GM12872 (cell line): ENCODE data around the gene PGA3.
"Not testable (repeated sequence)": the region's sequence is repeated elsewhere in the genome, so short reads cannot be mapped to it uniquely, and the experiment has no call there.

Experiments used
- TF ChIP-seq, protein P1 (sequence below): IDR thresholded peaks from 3 replicates; pipeline ENCODE4 v1.5.1; 2011; ENCODE audit warnings: low read depth, mild to moderate bottlenecking, low read length, moderate library complexity; ENCODE audit not compliant: insufficient read depth

Gene PGA3

DNA sequence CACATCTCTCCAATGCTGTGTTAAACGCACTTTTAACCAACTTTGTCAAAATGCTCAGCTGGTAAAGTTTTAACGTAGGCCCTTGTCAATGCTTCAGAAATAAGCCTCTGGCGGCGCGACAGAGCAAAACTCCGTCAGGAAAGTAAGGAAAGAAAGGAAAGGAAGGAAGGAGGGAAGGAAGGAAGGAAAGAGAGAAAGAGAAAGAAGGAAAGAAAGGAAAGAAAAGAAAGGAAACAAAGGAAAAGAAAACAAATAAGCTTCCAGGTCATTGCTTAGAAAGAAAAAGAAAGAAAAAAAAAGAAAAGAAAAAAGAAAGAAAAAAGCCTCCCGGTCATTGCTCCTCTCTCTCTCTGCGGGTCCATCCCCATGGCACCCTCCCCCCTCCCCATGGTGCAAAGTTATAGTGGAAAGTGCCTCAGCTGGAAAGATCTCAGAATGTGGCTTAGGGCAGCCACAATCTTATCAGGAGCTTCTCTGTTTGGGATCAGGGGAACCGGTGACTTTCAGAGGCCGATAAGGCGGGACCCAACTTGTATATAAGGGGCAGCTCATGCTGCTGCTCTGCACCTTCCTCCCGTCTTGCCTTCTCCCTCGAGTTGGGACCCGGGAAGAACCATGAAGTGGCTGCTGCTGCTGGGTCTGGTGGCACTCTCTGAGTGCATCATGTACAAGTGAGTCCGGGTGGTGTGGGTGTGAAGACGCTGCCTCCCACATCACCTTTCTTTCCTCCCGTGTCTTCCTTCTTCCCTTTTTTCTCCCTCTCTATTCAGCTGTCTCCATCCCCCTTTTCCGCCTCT, at the start of gene PGA3:
Gene PGA3, plus strand, starts transcription at position 566 of the 797 bp plus-strand sequence. Its CDS starts 50 bp downstream, at position 616.
- TF ChIP-seq, protein P1, sequence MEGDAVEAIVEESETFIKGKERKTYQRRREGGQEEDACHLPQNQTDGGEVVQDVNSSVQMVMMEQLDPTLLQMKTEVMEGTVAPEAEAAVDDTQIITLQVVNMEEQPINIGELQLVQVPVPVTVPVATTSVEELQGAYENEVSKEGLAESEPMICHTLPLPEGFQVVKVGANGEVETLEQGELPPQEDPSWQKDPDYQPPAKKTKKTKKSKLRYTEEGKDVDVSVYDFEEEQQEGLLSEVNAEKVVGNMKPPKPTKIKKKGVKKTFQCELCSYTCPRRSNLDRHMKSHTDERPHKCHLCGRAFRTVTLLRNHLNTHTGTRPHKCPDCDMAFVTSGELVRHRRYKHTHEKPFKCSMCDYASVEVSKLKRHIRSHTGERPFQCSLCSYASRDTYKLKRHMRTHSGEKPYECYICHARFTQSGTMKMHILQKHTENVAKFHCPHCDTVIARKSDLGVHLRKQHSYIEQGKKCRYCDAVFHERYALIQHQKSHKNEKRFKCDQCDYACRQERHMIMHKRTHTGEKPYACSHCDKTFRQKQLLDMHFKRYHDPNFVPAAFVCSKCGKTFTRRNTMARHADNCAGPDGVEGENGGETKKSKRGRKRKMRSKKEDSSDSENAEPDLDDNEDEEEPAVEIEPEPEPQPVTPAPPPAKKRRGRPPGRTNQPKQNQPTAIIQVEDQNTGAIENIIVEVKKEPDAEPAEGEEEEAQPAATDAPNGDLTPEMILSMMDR = not testable (repeated sequence)

DNA sequence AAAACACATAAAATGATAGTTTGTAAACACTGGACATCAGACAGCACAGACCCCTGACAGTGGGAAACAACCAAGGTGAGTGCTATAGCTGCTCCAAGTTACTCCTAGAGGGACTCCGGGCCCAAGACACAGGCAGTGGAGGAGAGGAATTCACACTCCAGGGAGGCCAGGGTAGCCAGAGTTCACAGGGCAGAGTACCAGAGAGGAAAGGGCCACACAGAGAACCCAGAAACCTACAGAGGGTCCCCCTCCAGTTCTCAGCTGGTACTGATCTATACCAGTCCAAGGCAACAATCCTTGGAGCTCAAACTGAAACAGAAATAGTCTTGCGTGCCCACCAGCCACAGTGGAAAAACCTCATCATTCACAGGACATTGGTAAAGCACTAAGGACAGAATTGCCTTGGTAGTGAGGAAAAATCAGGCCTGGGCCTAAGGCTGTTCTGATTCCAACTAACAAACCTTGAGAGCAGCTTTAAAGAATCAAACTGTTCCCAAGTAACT, 49.7 kb upstream of the PGA3 start:
- TF ChIP-seq, protein P1 = no peak

DNA sequence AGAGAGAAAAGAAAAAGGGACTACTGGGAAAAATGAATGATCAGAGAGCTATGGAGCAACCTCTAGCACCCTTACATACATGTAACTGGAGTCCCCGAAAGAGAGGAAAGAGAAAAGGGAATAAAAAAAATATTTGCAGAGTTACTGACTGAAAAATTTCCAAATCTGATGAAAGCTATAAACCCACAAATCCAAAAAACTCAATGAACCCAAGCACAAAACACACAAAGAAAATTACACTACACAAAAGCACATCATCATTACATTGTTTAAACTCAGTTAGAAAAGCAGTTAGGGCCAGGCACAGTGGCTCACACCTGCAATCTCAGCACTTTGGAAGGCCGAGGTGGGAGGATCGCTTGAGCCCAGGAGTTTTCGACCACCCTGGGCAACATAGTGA, 48.8 kb upstream of the PGA3 start:
- TF ChIP-seq, protein P1 = no peak

DNA sequence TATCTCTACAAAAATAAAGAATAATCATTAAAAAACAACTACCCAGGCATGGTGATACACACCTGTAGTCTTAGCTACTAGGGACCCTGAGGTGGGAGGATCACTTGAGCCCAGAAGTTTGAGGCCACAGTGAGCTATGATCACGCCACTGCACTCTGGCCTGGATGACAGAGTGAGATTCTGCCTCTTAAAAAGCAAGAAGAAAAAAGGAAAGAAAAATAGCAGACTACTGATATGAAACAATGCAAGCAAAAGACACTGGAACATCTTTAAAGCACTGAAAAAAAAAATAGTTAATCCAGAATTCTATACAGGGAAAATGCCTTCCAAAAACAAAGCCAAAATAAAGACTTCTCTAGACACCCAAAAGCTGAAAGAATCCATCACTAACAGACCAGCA, 48.0 kb upstream of the PGA3 start:
- TF ChIP-seq, protein P1 = no peak

DNA sequence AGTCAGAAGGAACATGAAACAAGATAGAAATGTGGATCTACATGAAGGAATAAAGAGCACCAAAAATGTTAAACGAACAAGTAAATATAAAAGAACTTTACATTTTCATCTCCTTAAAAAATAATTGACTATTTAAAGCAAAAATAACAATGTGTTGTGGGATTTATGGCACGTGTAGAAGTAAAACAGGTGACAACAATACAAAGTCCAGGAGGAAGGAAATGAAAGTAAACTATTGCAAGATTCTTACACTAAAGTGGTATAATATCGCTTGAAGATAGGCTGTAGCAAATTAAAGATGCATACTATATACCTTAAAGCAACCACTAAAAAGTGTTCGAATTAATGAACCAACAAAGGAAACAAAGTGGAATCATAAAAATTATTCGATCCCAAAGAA, 47.6 kb upstream of the PGA3 start:
- TF ChIP-seq, protein P1 = no peak

DNA sequence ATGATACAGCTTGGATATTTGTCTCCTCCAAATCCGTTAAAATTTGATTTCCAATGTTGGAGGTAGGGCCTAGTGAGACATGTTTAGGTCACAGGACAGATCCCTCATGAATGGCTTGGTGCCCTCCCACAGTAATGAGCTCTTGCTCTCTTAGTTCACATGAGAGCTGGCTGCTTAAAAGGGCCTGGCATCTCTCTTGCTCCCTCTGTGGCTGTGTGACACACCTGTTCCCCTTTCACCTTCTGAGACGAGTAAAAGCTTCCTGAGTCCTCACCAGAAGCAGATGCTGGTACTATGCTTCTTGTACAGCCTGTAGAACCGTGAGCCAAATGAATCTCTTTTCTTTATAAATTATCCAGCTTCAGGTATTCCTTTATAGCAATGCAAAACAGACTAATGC, 45.6 kb upstream of the PGA3 start:
- TF ChIP-seq, protein P1 = no peak

DNA sequence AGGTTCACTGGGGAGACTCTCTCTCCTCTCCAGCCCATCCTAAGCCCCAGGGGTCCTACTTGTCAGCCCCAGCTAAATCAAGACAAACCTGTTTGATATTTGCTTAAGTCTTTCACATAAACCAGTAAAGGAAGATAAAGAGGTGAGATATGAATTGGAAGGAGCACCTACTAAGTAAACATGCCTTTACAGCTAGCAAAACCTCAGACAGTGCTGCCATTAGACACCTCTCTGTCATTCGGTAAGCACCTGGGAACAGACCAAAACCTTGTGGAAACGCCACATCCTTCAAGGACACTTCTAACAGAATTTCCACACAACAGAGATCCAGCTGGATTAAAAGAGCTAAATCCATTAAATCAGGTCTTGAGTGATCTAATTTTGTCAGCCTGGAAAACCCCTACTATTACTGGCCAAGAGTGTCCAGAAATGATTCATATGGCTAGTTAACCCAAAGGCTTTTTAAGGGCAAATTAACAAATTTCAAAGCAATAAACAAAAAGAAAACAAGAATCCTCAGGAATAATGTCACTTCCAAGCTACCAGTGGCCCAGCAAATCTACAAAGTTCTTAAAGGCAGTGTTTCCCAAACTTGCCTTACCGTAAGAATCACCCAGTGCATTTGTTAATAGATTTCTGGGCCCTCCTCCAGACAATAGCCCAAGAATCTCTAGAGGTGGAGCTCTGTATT, 44.5 kb upstream of the PGA3 start:
- TF ChIP-seq, protein P1 = no peak
